T-helper 2 cell (primary cell): ENCODE data around the gene GATM.
"Not testable (repeated sequence)": the region's sequence is repeated elsewhere in the genome, so short reads cannot be mapped to it uniquely, and the experiment has no call there.

Source experiments
- DNase-seq, 5 experiments: peaks; one replicate each; pipeline versions ENCODE4 v3.0.0 to v3.0.0-alpha.2; 2012 to 2022

GATM gene

GRCh38 chr15:45387380-45388007, 9.2 kb upstream of the GATM start:
- no peak for DNase-seq

- DNase-seq = no peak
Measured at GRCh38 chr15:45386974-45387373, 8.6 kb upstream of the GATM start.

GRCh38 chr15:45386420-45386819, 8.1 kb upstream of the GATM start:
- no peak for DNase-seq

- no peak for DNase-seq
Measured at GRCh38 chr15:45385590-45385989, 7.2 kb upstream of the GATM start.

- no peak for DNase-seq
Measured at GRCh38 chr15:45384700-45385099, 6.4 kb upstream of the GATM start.

DNA sequence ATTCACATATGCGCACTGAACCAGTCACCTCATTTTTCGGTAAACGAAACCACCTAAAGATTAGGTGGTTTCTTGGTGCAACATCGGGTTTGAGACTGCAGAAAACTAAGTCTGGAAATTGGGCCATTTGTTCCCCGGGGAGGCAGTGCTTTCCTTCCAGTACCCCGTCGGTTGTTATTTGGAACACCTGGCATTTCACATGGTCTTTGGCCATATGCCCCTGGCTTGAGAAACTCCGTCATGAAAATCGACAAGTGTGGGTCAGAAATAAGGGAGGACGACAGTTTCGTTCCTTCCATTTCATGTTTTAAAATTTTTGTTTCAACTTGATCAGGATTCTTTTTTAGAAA, 544 bp upstream of the GATM start:
- no peak for DNase-seq

DNA sequence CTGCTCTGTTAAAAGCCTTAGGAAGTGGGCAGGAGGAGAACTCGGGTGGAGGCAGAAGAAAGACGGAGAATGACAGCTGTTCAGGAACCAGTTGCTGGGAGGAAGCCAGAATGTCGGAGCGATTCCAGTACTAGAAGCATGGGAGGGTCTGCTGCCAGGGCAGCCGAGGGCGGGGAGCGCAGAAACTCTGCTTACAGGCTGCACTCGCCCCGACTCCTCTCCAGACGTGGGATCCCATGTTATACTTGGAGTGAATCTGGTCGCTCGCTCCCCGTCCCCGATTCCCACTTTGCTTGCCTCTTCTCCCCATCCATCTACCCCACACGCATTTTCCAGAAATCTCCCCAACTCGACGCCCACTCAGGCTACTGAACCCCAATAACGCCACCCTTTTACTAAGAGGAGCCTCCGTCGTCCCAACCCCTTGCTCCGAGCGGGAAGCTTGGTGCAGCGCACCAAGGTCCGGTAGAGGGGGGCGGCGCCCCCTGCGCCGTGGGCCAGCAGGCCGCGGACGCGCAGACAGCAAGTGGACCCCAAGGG, 665 bp downstream of the GATM start:
- no peak for DNase-seq

DNA sequence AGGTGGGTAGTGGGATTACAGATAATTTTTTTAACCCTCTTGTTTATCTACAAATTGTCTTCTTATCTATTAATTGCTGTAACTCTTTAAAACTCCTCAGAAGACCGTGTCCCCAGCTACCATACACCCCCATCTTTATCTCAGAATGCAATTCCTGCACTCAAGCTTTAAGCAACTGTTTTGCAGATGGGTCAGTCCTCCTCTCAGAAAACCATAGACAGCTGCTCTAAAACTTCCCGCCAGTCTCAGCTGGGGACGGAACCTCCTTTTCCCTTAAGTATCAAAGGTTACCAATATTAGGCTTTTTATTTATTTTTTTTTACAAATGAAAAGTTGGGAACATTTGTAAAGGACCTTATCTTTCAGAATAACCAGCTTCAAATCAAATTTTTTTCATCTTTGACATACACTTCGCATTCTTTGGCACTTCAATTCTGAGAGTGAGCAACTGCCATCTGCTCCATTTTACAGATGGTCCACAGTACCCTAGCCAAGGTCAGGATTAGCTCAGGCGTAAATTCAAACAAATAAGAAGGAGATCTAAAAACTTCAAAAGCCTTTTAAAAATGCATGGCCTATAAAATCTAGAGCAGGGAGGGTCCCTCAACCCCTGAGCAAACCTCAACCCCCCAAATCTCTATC, 1.3 kb downstream of the GATM start:
- no peak for DNase-seq

DNA sequence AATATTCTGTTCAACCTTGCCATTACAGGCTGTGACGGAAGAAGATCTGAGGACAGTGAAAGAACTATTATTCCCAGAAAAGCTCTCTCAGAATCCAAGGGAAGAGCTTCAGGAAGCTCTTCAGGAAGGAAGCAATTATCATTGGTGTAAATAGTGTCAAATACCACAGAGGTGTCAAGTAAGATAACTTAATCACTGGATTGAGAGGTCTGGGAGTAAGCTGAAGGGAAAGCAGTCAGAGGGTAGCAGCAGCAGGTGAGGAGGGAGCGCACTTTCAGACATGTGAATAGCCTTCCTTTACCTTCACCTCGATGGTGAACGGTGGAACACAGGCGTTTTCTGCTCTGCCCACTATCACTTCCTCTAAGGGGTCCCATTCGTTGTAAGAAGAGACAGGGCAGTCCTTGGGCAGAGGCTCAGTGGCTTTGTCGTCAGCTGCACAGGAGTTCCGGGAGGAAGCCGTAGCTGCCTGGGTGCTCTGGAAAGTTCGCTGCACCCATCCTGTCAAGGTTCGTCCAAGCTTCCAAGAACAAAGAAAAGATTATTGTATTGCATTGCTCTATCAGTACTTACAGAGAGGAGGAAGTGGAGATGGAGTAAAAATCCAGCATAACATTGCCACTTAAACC, 1.9 kb downstream of the GATM start:
- DNase-seq = no peak

- no peak for DNase-seq
Measured at GRCh38 chr15:45375836-45376235, 2.5 kb downstream of the GATM start.

DNA sequence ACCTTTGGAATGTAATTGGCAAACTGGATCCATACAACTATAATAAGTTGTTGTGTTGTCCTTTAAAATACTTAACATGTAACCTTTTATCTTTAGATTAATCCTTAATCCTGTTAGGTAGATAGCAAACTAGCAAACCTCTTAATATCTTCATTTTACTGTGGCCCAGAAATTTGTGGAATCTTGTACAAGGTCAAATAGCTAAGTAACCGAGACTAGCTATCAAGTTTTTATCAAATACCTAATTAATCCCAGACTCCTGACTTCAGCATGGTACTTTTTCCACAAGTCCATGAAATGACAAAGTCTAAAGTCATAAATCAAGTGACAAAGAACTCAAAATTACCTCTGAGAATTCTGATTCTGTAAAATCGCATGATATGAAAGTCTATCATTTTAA, 4.4 kb downstream of the GATM start:
- DNase-seq = no peak

- no peak for DNase-seq
Measured at GRCh38 chr15:45372041-45372995, 6.0 kb downstream of the GATM start.

- no peak for DNase-seq
Measured at GRCh38 chr15:45371546-45371945, 6.8 kb downstream of the GATM start.

- DNase-seq = not testable (repeated sequence)
Measured at GRCh38 chr15:45370042-45370441, 8.3 kb downstream of the GATM start.

DNA sequence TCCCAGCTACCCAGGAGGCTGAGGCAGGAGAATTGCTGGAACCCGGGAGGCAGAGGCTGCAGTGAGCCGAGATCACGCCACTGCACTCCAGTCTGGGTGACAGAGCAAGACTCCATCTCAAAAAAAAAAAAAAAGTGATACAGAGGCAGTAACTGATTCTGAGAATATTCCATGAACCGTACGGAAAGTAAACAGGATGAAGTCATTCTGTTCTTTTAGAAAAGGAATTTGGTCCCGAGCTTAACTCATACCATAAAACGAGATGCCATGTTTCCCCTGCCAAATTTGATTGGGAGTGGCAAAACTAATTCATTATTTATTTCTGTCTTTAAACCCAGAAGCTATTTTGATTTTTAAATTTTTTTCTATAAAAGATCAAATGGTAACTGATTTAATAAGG, 11.1 kb downstream of the GATM start:
- DNase-seq = not testable (repeated sequence)

DNA sequence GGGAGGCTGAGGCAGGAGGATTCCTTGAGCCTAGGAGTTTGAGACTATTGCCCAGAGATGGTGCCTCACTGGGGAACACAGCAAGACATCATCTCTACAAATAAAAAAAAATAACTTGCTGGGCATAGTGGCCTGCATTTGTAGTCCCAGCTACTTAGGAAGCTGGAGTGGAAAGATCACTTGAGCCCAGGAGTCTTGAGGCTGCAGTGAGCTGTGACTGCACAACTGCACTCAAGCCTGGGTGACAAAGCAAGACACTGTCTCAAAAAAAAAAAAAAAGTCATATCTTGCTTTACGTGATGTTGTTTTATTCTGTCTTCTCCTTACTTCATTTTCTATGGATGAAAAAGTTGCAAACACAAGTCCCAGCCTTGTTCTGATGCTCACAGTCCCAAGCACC, 14.1 kb downstream of the GATM start:
- DNase-seq = no peak

DNA sequence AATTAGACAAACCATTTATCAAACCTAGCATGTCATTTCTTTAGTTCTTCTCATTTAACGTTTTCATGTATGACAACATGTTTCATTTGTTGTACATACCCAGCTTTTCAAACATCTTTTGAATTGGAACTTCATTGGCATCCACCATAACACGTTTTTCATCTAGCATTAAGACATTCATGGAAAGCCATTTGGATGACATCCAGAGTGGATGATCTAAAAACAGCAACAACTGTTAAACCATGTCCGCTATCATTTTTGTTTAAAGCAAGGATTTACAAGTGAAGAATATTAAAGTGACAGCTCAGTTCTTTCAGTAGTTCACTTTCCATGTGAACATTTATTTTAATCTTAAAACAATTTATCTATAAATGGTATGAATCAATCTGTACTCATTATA, 14.5 kb downstream of the GATM start:
- no peak for DNase-seq

DNA sequence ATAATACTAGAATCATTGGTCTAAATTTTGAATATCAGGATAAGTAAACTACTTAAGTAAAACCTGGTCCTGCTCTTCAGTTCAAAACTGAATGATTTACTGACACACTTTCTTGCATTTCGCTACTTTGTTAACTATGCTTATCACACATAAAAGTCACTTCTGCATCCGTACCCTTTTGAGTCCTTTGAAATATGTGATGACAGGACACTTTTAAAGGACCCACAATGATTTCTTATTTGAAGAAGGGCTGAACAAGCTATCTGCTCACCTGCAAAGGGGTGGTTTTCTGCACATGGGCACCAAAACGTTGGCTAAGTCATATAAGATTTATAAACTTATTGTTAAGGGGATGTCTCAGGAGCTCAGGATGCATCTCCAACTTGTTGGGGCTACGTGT, 15.0 kb downstream of the GATM start:
- no peak for DNase-seq

DNA sequence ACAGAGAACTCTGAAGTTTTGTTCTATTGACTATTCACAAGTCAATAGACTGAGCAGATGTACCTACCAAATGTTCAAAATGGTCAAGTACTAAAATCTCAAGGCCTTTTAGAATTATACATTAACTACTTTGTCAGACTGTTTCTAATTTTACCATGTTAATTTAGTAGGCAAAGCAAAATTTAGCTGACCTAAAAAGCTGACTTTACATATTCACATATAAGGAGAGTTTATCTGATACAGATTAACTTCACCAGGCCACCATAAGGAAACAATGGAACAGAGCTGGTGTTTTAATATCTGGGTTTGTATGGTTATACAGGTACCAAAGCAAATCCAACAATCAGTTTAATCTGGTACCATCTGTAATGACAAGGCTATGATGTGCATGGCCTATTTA, 15.9 kb downstream of the GATM start:
- no peak for DNase-seq

DNA sequence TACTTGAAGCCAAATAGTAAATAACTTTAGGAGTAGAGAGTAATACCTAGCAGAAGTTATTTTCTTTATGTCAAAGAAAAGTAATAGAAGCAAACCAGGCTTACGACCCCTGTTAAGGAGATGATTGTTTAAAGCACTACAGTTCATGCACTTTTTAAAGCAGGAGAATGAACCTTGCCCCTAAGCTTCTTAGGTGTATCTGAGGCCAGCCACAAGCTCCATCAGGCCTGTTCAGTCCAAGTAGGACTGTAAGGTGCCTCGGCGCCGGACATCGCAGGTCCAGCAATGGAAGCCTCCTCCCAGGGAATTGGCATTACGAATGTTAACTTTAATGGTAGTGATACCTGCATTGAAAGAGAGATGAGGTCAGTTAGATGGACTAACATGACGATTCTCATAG, 16.5 kb downstream of the GATM start:
- no peak for DNase-seq

- DNase-seq = no peak
Measured at GRCh38 chr15:45355860-45356259, 22.5 kb downstream of the GATM start.

DNA sequence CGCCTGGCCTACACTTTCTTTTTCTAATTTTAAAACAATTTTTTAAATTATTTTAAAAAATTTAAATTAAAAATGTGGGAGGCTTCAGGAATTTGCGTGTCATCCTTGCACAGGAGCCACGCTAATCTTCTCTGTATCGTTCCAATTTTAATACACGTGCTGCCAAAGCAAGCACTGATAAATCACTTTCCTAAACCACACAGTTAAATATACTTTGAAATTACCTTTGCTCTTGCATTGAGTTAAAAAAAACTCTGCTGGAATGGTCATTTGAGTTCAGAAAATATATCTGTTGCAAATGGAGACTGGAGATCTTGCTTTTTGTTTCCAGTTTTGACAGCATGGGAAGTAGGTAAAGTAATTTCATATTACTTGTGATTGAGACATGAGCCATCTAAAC, 23.6 kb downstream of the GATM start:
- DNase-seq = no peak

GRCh38 chr15:45351227-45351626, 27.1 kb downstream of the GATM start:
- no peak for DNase-seq
